Measurements from ENCODE around the gene DLG2.

Gene DLG2

GRCh38 chr11:83998921-83999320 is 1628.2 kb downstream of the DLG2 start:
- no peak for DNase-seq (ENCODE audit: low read depth in 1 of 2, low spot score in 1 of 2)
- Histone ChIP-seq H3K4me3 (replicated peaks; ENCODE audit: insufficient read depth, low read length) (no peak overlapping the region), H3K27ac (replicated peaks) (no peak overlapping the region), H3K27me3 (ENCODE audit: insufficient read depth, poor library complexity, severe bottlenecking) (no peaks in the 10 kb centered on the region)
- no peak for TF ChIP-seq CTCF (IDR thresholded peaks at IDR 0.05; ENCODE audit: insufficient read depth, low read length)
- no peak for TF ChIP-seq GABPA (IDR thresholded peaks at IDR 0.05; ENCODE audit: low read depth)
- no peak for TF ChIP-seq POLR2AphosphoS5 (IDR thresholded peaks at IDR 0.05; ENCODE audit: low read depth)
- TF ChIP-seq REST (IDR thresholded peaks at IDR 0.05; ENCODE audit: insufficient replicate concordance, low read depth) = no peak
- no peak for TF ChIP-seq SPI1 (IDR thresholded peaks at IDR 0.05; ENCODE audit: borderline replicate concordance, low read depth)

GRCh38 chr11:83990160-83990733 is 1636.9 kb downstream of the DLG2 start:
- Histone ChIP-seq H3K4me3 (replicated peaks; ENCODE audit: insufficient read depth, low read length) (no peak overlapping the region), H3K27me3 (ENCODE audit: insufficient read depth, poor library complexity, severe bottlenecking) (no peaks in the 10 kb centered on the region), H3K27ac (replicated peaks) (no peak overlapping the region)
- no peak for TF ChIP-seq GABPA (IDR thresholded peaks at IDR 0.05; ENCODE audit: low read depth)
- DNase-seq (ENCODE audit: low read depth in 1 of 2, low spot score in 1 of 2) = no peak

- TF ChIP-seq SPI1 (IDR thresholded peaks at IDR 0.05; ENCODE audit: borderline replicate concordance, low read depth) = no peak
- no peak for TF ChIP-seq CTCF (IDR thresholded peaks at IDR 0.05; ENCODE audit: insufficient read depth, low read length)
- no peak for TF ChIP-seq GABPA (IDR thresholded peaks at IDR 0.05; ENCODE audit: low read depth)
- no peak for TF ChIP-seq REST (IDR thresholded peaks at IDR 0.05; ENCODE audit: insufficient replicate concordance, low read depth)
- no peak for TF ChIP-seq POLR2AphosphoS5 (IDR thresholded peaks at IDR 0.05; ENCODE audit: low read depth)
- Histone ChIP-seq H3K27me3 (ENCODE audit: insufficient read depth, poor library complexity, severe bottlenecking) (no peaks in the 10 kb centered on the region), H3K4me3 (replicated peaks; ENCODE audit: insufficient read depth, low read length) (no peak overlapping the region), H3K27ac (replicated peaks) (no peak overlapping the region)
- no peak for DNase-seq (ENCODE audit: low read depth in 1 of 2, low spot score in 1 of 2)
Measured at GRCh38 chr11:83982825-83983224, 1644.3 kb downstream of the DLG2 start.

- H3K27me3 ChIP-seq (ENCODE audit: insufficient read depth, poor library complexity, severe bottlenecking) = no peaks in the 10 kb centered on the region
- TF ChIP-seq GABPA (IDR thresholded peaks at IDR 0.05; ENCODE audit: low read depth) = no peak
- TF ChIP-seq REST (IDR thresholded peaks at IDR 0.05; ENCODE audit: insufficient replicate concordance, low read depth) = no peak
- no peak for TF ChIP-seq POLR2AphosphoS5 (IDR thresholded peaks at IDR 0.05; ENCODE audit: low read depth)
- no peak for TF ChIP-seq CTCF (IDR thresholded peaks at IDR 0.05; ENCODE audit: insufficient read depth, low read length)
- no peak for TF ChIP-seq SPI1 (IDR thresholded peaks at IDR 0.05; ENCODE audit: borderline replicate concordance, low read depth)
- no peak for DNase-seq (ENCODE audit: low read depth in 1 of 2, low spot score in 1 of 2)
- H3K4me3 ChIP-seq (replicated peaks; ENCODE audit: insufficient read depth, low read length) = no peak overlapping the region
- H3K27ac ChIP-seq (replicated peaks) = no peak overlapping the region
Measured at GRCh38 chr11:83979593-83979992, 1647.6 kb downstream of the DLG2 start.
